ENCODE data around the gene NBEA. TPM values are rescaled to one million over a fixed set of nuclear protein-coding genes. Genes with fewer than 3 reads are reported as not detected.

The NBEA gene
- total RNA-seq, 4 donors from 2014 or later, result 1.4 to 14.9 (median 4.1) TPM

GRCh38 chr13:35411059-35411744 is 469.1 kb downstream of the NBEA start:
- DNase-seq, result no peak
- Histone ChIP-seq H3K27ac (no peak overlapping the region), H3K4me3 (no peak overlapping the region), H3K27me3 (no peaks in the 10 kb centered on the region), H3K36me3 (no peaks in the 10 kb centered on the region), H3K4me1 (no peaks in the 10 kb centered on the region), H3K9me3 (no peaks in the 10 kb centered on the region)
- TF ChIP-seq POLR2A (IDR thresholded peaks at IDR 0.05), result no peak
- no peak for TF ChIP-seq CTCF (IDR thresholded peaks at IDR 0.05)

- H3K9me3 ChIP-seq, result no peaks in the 10 kb centered on the region
- no peak for DNase-seq
- no peaks in the 10 kb centered on the region for H3K27me3 ChIP-seq
- H3K4me3 ChIP-seq, result no peak overlapping the region
- TF ChIP-seq POLR2A (IDR thresholded peaks at IDR 0.05), result no peak
- no peak for TF ChIP-seq CTCF (IDR thresholded peaks at IDR 0.05)
- H3K27ac ChIP-seq, result no peak overlapping the region
- H3K36me3 ChIP-seq, result no peaks in the 10 kb centered on the region
- H3K4me1 ChIP-seq, result no peaks in the 10 kb centered on the region
Observed at GRCh38 chr13:35448465-35448864, 506.4 kb downstream of the NBEA start.

- TF ChIP-seq POLR2A (IDR thresholded peaks at IDR 0.05) (no peak), CTCF (IDR thresholded peaks at IDR 0.05) (no peak)
- H3K36me3 ChIP-seq, result no peaks in the 10 kb centered on the region
Observed at GRCh38 chr13:35449821-35450220, 507.8 kb downstream of the NBEA start.

GRCh38 chr13:35455022-35455421 is 513.0 kb downstream of the NBEA start:
- Histone ChIP-seq H3K4me1 (no peaks in the 10 kb centered on the region), H3K9me3 (no peaks in the 10 kb centered on the region), H3K27me3 (no peaks in the 10 kb centered on the region), H3K4me3 (no peak overlapping the region), H3K36me3 (no peaks in the 10 kb centered on the region), H3K27ac (no peak overlapping the region)
- TF ChIP-seq POLR2A (IDR thresholded peaks at IDR 0.05) (no peak), CTCF (IDR thresholded peaks at IDR 0.05) (no peak)
- DNase-seq, result no peak

More at GRCh38 chr13:35449821-35450220, 507.8 kb downstream of the NBEA start:
- no peak overlapping the region for H3K27ac ChIP-seq
- H3K4me3 ChIP-seq, result no peak overlapping the region
- no peaks in the 10 kb centered on the region for H3K4me1 ChIP-seq
- DNase-seq, result no peak
- no peaks in the 10 kb centered on the region for H3K27me3 ChIP-seq
- no peaks in the 10 kb centered on the region for H3K9me3 ChIP-seq

- Histone ChIP-seq H3K9me3 (no peaks in the 10 kb centered on the region), H3K4me3 (no peak overlapping the region), H3K27me3 (no peaks in the 10 kb centered on the region), H3K36me3 (no peaks in the 10 kb centered on the region), H3K27ac (no peak overlapping the region), H3K4me1 (no peaks in the 10 kb centered on the region)
- DNase-seq, result no peak
- no peak for TF ChIP-seq CTCF (IDR thresholded peaks at IDR 0.05)
- no peak for TF ChIP-seq POLR2A (IDR thresholded peaks at IDR 0.05)
Observed at GRCh38 chr13:35457258-35457657, 515.2 kb downstream of the NBEA start.
